Measurements from ENCODE around the gene DYNLT1.
"Not testable (repeated sequence)": the region's sequence is repeated elsewhere in the genome, so short reads cannot be mapped to it uniquely, and the experiment has no call there.

DYNLT1 gene

DNA sequence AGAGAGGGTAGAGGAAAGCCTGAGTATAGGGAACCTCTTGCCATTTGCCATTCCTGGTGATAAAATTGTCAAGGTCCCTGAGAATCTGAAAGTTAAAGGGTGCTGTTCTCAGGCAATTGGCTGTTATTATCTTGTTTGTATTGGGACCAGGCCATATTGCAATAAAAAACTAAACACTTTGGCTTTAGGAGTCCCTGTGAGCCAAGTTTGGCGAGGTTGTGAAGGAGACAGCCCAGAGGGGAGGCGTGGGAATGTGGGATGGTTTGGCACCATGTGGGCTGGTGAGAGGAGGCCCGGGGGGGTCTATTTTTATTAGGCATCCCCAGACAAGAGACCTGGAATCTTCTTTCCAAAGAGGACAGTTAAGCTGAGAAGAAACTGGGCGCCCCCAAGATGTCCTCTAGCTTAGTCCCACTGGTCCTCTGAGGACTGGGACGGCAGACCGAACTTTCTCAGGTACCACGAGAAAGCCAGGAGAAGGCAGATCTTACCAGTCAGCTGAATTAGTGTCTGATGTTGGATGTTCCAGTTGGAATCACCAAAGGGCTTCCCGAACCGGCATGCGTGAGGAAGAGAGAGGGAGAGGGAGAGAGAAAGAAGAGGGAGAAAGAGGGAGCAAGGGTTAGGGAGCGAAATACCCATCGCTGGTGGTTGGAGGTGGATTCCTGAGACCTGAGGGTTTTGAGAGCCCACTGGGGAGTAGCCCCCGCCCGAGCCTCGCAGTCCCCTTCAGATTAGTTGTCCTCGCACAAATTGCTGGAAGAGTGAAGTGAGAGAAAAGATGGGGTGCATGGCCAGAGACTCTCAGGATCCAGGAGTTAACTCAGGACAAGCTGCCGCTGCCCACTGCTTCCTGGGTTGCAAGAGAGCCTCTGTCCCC lies 24.4 kb downstream of the DYNLT1 start:
- H3K4me1 ChIP-seq (ENCODE audit: control insufficient read depth, insufficient read depth, low read length) = no peaks in the 10 kb centered on the region
- H3K9me3 ChIP-seq (ENCODE audit: control insufficient read depth in 2 of 2, low read length in 2 of 2) = no peaks in the 10 kb centered on the region
- H3K36me3 ChIP-seq (ENCODE audit: control insufficient read depth in 2 of 2, insufficient read depth in 2 of 2, low read length in 2 of 2) = peaks cover 15 to 18% of the 10 kb centered on the region in 2 donors
- no peak overlapping the region for H3K9ac ChIP-seq (ENCODE audit: low read length in 2 of 2)
- no peak overlapping the region for H3K4me3 ChIP-seq (ENCODE audit: low read length in 2 of 2)
- no peaks in the 10 kb centered on the region for H3K27me3 ChIP-seq (ENCODE audit: control insufficient read depth in 1 of 2, insufficient read depth in 2 of 2, low read length in 2 of 2)
- no peak overlapping the region for H3K27ac ChIP-seq (ENCODE audit: low read length)

DNA sequence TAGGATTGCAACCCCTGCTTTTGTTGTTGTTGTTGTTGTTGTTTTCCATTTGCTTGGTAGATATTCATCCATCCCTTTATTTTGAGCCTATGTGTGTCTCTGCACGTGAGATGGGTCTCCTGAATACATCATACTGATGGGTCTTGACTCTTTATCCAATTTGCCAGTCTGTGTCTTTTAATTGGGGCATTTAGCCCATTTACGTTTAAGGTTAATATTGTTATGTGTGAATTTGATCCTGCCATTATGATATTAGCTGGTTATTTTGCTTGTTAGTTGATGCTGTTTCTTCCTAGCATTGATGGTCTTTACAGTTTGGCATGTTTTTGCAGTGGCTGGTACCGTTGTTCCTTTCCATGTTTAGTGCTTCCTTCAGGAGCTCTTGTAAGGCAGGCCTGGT lies 26.3 kb downstream of the DYNLT1 start:
- H3K4me1 ChIP-seq (ENCODE audit: control insufficient read depth, insufficient read depth, low read length); H3K27me3 ChIP-seq (ENCODE audit: control insufficient read depth in 1 of 2, insufficient read depth in 2 of 2, low read length in 2 of 2); H3K9me3 ChIP-seq (ENCODE audit: control insufficient read depth in 2 of 2, low read length in 2 of 2); H3K4me3 ChIP-seq (ENCODE audit: low read length in 2 of 2); H3K9ac ChIP-seq (ENCODE audit: low read length in 2 of 2); H3K27ac ChIP-seq (ENCODE audit: low read length): not testable (repeated sequence)
- H3K36me3 ChIP-seq (ENCODE audit: control insufficient read depth in 2 of 2, insufficient read depth in 2 of 2, low read length in 2 of 2) = peaks cover 9 to 18% of the 10 kb centered on the region in 2 donors

DNA sequence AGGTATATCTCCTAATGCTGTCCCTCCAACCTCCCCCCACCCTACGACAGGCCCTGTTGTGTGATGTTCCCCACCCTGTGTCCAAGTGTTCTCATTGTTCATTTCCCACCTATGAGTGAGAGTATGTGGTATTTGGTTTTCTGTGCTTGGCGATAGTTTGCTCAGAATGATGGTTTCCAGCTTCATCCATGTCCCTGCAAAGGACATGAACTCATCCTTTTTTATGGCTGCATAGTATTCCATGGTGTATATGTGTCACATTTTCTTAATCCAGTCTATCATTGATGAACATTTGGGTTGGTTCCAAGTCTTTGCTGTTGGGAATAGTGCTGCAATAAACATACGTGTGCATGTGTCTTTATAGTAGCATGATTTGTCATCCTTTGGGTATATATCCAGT lies 29.9 kb downstream of the DYNLT1 start:
- H3K27ac ChIP-seq (ENCODE audit: low read length); H3K27me3 ChIP-seq (ENCODE audit: control insufficient read depth in 1 of 2, insufficient read depth in 2 of 2, low read length in 2 of 2); H3K4me3 ChIP-seq (ENCODE audit: low read length in 2 of 2); H3K9me3 ChIP-seq (ENCODE audit: control insufficient read depth in 2 of 2, low read length in 2 of 2); H3K4me1 ChIP-seq (ENCODE audit: control insufficient read depth, insufficient read depth, low read length); H3K9ac ChIP-seq (ENCODE audit: low read length in 2 of 2): not testable (repeated sequence)
- peaks cover 15% of the 10 kb centered on the region in 2 donors for H3K36me3 ChIP-seq (ENCODE audit: control insufficient read depth in 2 of 2, insufficient read depth in 2 of 2, low read length in 2 of 2)

GRCh38 chr6:158611541-158612370 lies 32.8 kb downstream of the DYNLT1 start:
- Histone ChIP-seq H3K9ac (ENCODE audit: low read length in 2 of 2) (no peak overlapping the region), H3K27me3 (ENCODE audit: control insufficient read depth in 1 of 2, insufficient read depth in 2 of 2, low read length in 2 of 2) (no peaks in the 10 kb centered on the region), H3K9me3 (ENCODE audit: control insufficient read depth in 2 of 2, low read length in 2 of 2) (no peaks in the 10 kb centered on the region), H3K4me3 (ENCODE audit: low read length in 2 of 2) (no peak overlapping the region), H3K27ac (ENCODE audit: low read length) (no peak overlapping the region), H3K4me1 (ENCODE audit: control insufficient read depth, insufficient read depth, low read length) (no peaks in the 10 kb centered on the region), H3K36me3 (ENCODE audit: control insufficient read depth in 2 of 2, insufficient read depth in 2 of 2, low read length in 2 of 2) (peaks cover 21 to 31% of the 10 kb centered on the region in 2 donors)

DNA sequence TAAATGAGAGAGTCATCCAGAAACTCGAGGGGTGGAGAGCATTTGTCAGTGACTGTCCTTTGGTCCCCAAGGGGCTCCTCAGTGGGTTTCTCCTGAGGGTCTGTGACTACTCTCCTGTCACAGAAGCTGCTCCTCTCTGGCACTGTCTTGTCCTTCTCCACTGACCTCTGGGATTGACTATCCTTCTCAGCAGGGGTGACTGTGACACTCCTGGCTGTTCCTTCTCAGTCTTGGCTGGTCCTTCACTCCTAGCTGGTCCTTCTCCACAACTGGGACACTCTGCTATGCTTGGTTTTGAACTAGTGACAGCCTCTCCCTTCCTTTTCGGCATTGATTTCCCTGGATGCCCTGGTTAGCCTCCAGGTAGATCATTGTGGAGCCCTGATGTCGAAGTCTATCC lies 33.5 kb downstream of the DYNLT1 start:
- Histone ChIP-seq H3K4me3 (ENCODE audit: low read length in 2 of 2) (no peak overlapping the region), H3K36me3 (ENCODE audit: control insufficient read depth in 2 of 2, insufficient read depth in 2 of 2, low read length in 2 of 2) (peaks cover 21 to 34% of the 10 kb centered on the region in 2 donors), H3K27me3 (ENCODE audit: control insufficient read depth in 1 of 2, insufficient read depth in 2 of 2, low read length in 2 of 2) (no peaks in the 10 kb centered on the region), H3K9me3 (ENCODE audit: control insufficient read depth in 2 of 2, low read length in 2 of 2) (no peaks in the 10 kb centered on the region), H3K27ac (ENCODE audit: low read length) (no peak overlapping the region), H3K9ac (ENCODE audit: low read length in 2 of 2) (no peak overlapping the region), H3K4me1 (ENCODE audit: control insufficient read depth, insufficient read depth, low read length) (no peaks in the 10 kb centered on the region)

DNA sequence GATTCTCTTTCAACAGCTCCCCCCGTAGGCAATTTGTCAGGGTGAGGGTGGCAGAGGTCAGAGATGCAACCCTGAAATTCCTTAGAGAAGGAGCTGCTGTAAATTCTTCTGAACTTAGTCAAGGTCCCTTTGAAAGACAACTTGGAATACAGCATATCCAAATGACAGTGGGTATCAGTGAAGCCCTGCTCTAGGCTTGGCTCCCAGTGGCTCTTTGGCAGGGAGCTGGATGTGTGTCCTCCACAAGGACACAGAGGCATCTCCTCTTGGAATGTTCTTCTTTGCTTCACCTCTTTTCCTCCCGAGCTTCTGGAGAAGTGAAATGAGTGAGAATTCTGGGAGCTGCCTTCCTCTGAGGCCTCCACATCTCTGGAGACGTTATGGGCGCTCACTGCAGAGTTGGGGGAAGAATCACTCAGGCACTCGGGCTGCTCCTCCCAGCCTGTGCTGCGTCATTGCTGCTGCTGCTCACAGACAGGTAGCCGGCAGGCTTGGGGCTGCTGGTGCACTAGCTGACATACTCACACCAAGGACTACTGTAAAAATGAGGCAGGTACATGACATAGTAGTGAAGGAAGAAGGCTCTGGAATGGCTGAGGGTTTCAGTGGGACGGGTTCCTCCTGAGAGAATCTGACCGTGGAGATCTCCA lies 34.1 kb downstream of the DYNLT1 start:
- H3K27ac ChIP-seq (ENCODE audit: low read length) = no peak overlapping the region
- peaks cover 21 to 34% of the 10 kb centered on the region in 2 donors for H3K36me3 ChIP-seq (ENCODE audit: control insufficient read depth in 2 of 2, insufficient read depth in 2 of 2, low read length in 2 of 2)

GRCh38 chr6:158609455-158610155 lies 34.9 kb downstream of the DYNLT1 start:
- Histone ChIP-seq H3K9me3 (ENCODE audit: control insufficient read depth in 2 of 2, low read length in 2 of 2) (no peaks in the 10 kb centered on the region), H3K27me3 (ENCODE audit: control insufficient read depth in 1 of 2, insufficient read depth in 2 of 2, low read length in 2 of 2) (no peaks in the 10 kb centered on the region), H3K4me1 (ENCODE audit: control insufficient read depth, insufficient read depth, low read length) (no peaks in the 10 kb centered on the region), H3K27ac (ENCODE audit: low read length) (no peak overlapping the region), H3K4me3 (ENCODE audit: low read length in 2 of 2) (no peak overlapping the region), H3K36me3 (ENCODE audit: control insufficient read depth in 2 of 2, insufficient read depth in 2 of 2, low read length in 2 of 2) (peaks cover 21 to 34% of the 10 kb centered on the region in 2 donors), H3K9ac (ENCODE audit: low read length in 2 of 2) (no peak overlapping the region)

More for the DNA sequence above, 34.1 kb downstream of the DYNLT1 start:
- Histone ChIP-seq H3K4me3 (ENCODE audit: low read length in 2 of 2) (no peak overlapping the region), H3K4me1 (ENCODE audit: control insufficient read depth, insufficient read depth, low read length) (no peaks in the 10 kb centered on the region), H3K9ac (ENCODE audit: low read length in 2 of 2) (no peak overlapping the region), H3K27me3 (ENCODE audit: control insufficient read depth in 1 of 2, insufficient read depth in 2 of 2, low read length in 2 of 2) (no peaks in the 10 kb centered on the region), H3K9me3 (ENCODE audit: control insufficient read depth in 2 of 2, low read length in 2 of 2) (no peaks in the 10 kb centered on the region)

DNA sequence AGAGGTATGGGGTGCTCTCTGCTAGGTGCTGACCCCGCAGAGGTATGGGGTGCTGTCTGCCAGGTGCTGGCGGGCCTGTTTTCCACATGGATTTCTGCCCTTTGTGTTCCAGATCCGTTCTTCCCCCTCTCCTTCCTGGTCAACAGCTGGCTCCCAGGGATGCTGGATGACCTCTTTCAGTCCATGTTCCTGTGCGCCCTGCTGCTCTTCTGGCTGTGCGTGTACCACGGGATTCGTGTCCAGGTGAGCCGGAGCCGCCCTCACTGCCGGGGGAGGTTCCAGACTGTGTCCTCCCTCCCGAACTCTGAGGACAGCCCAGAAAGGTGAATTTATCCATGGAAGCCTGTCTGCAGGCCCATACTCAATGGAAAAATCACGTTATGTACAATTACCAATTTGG lies 36.3 kb downstream of the DYNLT1 start:
- peaks cover 21 to 34% of the 10 kb centered on the region in 2 donors for H3K36me3 ChIP-seq (ENCODE audit: control insufficient read depth in 2 of 2, insufficient read depth in 2 of 2, low read length in 2 of 2)
- H3K4me1 ChIP-seq (ENCODE audit: control insufficient read depth, insufficient read depth, low read length) = no peaks in the 10 kb centered on the region
- H3K27ac ChIP-seq (ENCODE audit: low read length) = no peak overlapping the region
- no peaks in the 10 kb centered on the region for H3K27me3 ChIP-seq (ENCODE audit: control insufficient read depth in 1 of 2, insufficient read depth in 2 of 2, low read length in 2 of 2)
- H3K4me3 ChIP-seq (ENCODE audit: low read length in 2 of 2) = no peak overlapping the region
- no peak overlapping the region for H3K9ac ChIP-seq (ENCODE audit: low read length in 2 of 2)
- H3K9me3 ChIP-seq (ENCODE audit: control insufficient read depth in 2 of 2, low read length in 2 of 2) = no peaks in the 10 kb centered on the region

DNA sequence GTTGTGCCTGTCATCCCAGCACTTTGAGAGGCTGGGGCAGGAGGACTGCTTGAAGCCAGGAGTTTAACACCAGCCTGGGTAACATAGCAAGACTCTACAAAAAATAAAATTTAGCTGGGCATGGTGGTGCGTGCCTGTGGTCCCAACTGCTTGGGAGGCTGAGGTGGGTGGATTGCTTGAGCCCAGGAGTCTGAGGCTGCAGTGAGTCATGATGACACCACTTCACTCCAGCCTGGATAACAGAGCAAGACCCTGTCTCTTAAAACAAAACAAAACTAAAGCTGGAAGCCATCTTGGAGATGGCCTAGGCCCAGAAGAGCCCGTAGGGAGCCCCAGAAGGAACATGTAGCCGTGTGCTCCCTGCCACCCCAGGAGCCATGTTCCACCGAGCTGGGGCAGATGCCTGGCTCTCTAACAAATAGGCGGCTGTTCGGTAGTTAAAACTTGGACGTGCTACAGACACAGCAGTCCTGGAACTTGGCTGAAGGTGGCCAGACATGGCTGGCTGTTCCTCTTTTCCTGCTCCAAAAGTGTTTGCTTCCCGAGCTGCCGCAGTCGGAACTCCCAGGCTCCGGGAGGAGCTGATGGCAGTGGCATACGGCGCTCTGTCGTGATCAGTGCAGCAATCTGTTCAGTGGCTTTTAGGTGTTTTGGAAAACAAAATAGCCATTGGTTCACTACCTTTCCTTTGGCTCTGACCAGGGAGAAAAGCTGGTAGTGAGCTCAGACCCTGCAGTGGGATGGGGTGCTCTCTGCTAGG lies 37.0 kb downstream of the DYNLT1 start:
- H3K9ac ChIP-seq (ENCODE audit: low read length in 2 of 2) = no peak overlapping the region
- H3K27me3 ChIP-seq (ENCODE audit: control insufficient read depth in 1 of 2, insufficient read depth in 2 of 2, low read length in 2 of 2) = no peaks in the 10 kb centered on the region
- H3K4me1 ChIP-seq (ENCODE audit: control insufficient read depth, insufficient read depth, low read length) = no peaks in the 10 kb centered on the region
- H3K4me3 ChIP-seq (ENCODE audit: low read length in 2 of 2) = no peak overlapping the region
- H3K36me3 ChIP-seq (ENCODE audit: control insufficient read depth in 2 of 2, insufficient read depth in 2 of 2, low read length in 2 of 2) = peaks cover 21 to 34% of the 10 kb centered on the region in 2 donors
- H3K9me3 ChIP-seq (ENCODE audit: control insufficient read depth in 2 of 2, low read length in 2 of 2) = no peaks in the 10 kb centered on the region
- no peak overlapping the region for H3K27ac ChIP-seq (ENCODE audit: low read length)

All from stomach smooth muscle (tissue), 2 donors.